RPMI7951 (cell line): Measurements from ENCODE around the gene HMGN2. TPM values are rescaled to one million over a fixed set of nuclear protein-coding genes. Genes with fewer than 3 reads are reported as not detected.

Source experiments
- DNase-seq: peaks from one replicate; pipeline ENCODE4 v3.0.0-alpha.2; 2012; ENCODE audit warnings: low read depth
- total RNA-seq: library from RNA; depleted of rRNA; stranded (reverse); fragments of >200 nt; shearing (Covaris generic); gene quantifications from 2 replicates; pipeline ENCODE4 v1.2.3, GENCODE V29; 2014; rRNA removed

HMGN2 gene
- total RNA-seq: 738 and 772 TPM in 2 replicates

DNA sequence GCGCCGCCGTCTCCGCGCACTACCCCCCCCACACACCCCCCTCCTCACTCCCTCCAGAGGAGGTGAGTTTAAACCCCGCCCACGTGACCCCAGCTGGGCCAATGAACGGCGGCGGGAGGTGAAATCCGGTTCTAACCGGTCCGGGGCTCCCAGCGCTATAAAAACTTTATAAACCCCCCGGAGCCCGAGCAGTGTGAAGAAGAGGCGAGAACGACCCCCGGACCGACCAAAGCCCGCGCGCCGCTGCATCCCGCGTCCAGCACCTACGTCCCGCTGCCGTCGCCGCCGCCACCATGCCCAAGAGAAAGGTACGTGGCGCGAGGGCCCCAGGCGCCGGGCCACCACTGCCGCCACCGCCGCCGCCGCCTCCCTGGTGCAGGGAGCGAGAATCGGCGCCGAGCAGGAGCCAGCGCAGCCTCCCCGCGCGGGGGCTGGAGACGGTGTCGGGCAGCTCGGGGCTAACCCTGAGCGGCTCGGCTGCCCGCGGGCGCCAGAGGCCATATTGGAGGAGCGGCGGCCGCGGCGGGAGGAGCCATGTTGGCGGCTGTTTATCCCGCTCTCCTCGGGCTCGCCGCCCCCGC is at the start of gene HMGN2:
TSS of gene HMGN2 (plus strand) at position 121 of the 581 bp plus-strand sequence. CDS start at position 294, 173 bp downstream.
- peak; percentile 85 for DNase-seq

DNA sequence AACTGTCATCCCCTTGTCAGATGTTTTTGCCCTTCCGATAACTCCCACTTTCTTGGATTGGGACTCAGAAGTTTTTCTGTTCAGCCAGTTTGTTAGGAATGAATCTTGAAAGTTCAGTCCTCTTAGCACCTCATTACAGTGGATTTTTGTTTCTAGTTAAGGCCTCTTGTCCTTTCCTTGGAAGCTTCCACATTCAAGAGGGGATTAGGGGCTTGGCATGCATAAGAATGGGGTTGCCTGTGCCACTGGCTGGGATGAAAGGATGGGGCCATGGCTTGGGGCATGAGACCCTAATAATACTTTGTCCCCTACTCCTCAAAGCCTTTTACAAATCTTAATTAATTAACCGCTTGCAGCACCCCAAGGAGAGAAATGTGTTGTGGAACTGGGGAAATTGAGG is 42.5 kb upstream of the HMGN2 start:
- no peak for DNase-seq

DNA sequence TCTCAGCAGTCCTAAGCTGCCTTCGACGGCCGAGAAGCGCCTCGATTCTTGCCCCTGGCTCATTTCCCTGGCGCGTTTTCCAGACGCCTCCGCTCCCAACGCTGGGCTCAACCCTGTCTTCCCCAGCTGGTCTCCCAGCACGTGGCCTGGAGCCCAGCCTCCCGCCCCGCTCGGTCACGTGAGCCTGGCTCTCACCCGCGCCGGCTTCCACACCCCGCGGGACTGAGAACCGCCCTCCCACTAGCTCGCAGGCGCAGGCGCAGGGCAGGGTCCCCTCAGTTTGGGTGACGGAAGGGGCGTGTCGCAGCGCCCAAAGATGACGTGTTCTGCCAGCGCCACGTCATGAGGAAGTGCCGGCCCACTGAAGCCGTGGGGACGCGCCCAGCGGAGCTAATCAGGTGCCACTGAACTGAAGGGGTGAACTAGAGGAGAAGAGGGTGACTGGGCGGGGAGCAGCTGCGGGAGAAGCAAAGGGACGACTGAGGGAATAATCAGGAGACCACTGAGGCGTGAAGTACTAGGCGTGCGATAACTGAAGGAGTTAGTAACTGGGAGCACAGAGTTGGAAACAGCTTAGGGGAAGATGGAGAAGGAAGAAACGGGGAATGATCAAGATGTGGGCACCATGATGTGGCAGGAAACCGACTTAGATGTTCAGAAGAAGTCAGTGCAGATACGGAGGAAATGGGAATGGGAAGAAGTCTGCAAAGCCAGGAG is 40.1 kb upstream of the HMGN2 start, which contains the start of gene DHDDS:
TSS of gene DHDDS (plus strand) at position 343 of the 717 bp plus-strand sequence. CDS start 625 bp downstream, outside the sequence.
- peak; percentile 97 for DNase-seq

GRCh38 chr1:26432793-26433192 is 39.4 kb upstream of the HMGN2 start:
- DNase-seq: no peak

DNA sequence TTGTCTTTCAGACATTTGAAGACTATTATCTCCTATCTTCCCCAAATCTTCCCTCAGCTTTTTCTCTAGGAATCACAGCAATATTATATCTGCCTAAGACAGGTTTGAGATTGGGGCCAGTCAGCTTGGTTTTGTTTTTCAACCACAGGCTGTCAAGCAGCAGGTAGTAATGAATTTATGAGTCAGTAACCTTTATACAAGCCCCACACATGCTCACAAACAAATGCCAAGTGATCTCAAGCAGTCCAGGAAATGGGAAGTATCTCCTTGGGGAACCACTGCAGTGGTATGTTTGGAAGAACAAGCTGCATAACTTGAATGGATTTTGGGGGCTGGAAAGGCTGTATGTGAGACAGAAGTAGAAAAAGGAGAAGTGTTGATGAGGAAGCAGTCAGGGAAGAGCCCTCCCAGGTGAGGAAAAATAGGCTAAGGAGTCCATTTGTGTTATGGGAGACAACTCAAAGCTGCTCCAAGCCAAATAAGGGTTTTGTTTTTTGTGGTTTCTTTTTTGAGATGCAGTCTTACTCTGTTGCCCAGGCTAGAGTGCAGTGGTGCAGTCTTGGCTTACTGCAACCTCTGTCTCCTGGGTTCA is 38.0 kb upstream of the HMGN2 start:
- no peak for DNase-seq

GRCh38 chr1:26438041-26438440 is 34.2 kb upstream of the HMGN2 start:
- no peak for DNase-seq

DNA sequence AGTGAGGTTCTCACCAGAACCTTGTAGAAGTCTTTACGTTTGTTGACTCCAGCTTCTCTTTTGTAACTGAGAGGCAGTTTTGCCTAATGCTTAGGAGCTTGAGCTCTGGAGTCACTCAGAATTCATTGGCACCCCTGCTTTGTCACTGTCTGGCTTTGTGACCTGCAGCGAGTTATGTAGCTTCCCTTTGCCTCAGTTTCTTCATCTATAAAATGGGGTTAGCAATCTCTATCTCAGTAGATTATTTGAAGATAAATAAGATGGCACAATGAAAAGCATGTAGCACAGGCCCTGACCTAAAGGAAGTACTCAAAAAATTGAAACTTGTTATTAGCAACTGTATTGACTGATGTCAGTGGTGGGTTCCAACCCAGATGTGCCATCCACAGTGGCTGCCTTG is 32.0 kb upstream of the HMGN2 start:
- DNase-seq: no peak

DNA sequence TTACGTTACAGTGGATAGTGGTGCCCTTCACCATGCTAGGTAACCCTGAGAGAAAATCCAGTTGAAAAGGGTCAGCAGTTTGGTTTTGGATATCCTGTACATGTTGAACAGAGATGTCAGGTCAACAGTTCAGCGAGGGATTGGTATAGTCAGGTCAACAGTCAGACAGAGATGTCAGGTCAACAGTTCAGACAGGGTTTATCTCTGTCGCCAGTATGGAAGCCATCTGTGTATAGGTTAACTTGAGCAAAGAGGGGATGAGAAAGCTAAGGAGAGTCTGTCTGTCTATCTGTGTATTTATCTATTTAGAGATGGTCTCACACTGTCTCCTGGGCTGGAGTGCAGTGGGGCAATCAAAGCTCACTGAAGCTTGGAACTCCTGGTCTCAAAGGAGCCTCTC is 22.4 kb upstream of the HMGN2 start:
- no peak for DNase-seq

DNA sequence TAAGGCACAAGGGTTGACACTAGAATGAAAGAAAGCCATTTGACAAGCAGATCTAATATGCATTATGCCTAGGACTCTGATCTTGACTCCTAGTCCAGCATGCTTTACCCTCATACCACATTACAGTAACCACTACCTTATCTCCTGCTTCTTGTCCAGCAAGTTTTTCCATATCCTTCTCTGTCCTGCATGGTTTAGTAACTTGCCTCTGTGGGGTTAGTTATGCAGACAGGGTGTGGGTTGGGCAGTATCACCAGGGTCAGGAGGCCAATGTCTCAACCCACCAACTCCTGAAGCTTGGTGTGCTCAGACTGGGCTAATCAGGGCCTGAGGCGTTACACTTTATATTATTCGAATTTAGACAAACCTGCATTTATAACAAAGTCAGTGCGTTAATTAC is 21.3 kb upstream of the HMGN2 start:
- DNase-seq: no peak

- no peak for DNase-seq
Measured at GRCh38 chr1:26452459-26453183, 19.6 kb upstream of the HMGN2 start.

DNA sequence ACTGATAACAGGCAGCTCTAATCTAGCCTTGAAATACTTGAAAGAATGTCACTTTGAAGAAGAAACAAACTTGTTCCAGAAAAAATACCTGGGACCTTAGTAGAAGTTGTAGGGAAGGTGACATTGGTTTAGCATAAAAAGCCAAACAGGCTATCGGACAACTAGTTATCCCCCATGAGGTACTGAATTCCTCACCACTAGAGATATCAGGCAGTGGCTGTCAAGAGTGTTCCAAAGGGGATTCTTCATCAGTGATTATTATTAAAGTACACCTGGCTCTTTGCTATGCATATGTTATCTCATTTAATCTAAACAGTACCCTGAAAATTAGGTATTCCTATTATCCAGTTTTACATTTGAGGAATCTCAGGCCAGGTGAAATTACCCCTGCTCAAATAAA is 13.1 kb upstream of the HMGN2 start:
- no peak for DNase-seq

- DNase-seq: no peak
Measured at GRCh38 chr1:26459573-26460031, 12.6 kb upstream of the HMGN2 start.

DNA sequence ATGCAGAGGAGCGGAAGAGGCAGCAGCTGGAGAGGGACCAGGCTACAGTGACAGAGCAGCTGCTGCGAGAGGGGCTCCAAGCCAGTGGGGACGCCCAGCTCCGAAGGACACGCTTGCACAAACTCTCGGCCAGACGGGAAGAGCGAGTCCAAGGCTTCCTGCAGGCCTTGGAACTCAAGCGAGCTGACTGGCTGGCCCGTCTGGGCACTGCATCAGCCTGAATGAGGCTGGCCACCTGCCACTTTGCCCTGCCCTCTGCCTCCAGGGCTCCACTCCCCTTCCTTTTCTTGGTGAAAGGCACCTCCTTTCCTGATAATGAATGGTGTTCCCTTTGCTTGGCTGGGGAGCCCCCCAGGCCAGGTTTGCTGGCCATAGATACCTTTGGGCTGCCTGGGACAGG is 3.3 kb upstream of the HMGN2 start:
- DNase-seq: no peak

DNA sequence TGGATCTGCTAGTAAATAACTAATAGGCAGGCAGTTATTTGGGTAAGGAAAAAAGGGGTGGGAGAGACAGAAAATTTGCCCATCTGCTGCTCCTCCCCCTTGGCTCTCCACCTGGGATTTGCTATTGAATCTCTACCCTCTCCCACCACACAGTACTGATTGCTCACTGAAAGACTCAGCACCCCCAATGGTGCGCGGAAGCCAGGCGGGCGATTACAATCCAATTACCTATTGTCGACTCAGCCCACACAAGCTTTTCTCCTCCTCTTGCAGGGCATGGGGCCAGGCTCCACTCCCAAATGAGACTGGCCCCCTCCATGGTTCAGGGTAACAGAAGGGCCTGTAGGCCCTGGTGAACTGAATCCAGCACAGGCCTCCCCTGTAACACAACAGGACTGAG is 2.7 kb upstream of the HMGN2 start:
- DNase-seq: no peak

DNA sequence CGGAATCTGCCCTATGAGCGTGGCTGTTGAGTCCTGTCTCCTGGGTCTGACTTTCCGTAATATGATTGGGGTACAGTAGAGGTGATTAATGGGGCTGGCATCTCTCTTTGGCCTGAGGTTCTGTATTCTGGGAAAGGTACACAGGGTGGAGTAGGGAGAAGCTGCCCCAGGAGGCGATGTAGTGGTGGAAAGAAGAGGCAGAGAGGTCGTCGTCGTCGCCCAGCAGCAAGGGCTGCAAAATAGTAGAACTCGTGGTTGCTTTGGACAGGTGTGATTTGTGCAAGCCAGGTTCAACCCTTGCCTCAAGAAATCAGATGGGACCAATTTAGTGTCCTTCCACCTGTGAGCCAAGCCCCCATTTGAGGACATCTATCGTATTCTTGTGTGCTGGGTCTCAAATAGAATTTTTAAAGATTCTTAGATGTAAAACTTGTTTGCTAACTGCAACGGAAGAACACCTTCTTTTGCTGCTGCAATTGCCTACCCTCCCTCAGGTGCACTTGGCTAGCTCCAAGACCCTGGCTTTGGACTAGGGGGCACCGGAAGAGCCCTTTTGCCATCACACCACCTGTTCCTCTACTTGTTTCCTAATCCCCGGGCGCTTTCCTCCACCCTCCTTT is 1.3 kb upstream of the HMGN2 start:
- no peak for DNase-seq

DNA sequence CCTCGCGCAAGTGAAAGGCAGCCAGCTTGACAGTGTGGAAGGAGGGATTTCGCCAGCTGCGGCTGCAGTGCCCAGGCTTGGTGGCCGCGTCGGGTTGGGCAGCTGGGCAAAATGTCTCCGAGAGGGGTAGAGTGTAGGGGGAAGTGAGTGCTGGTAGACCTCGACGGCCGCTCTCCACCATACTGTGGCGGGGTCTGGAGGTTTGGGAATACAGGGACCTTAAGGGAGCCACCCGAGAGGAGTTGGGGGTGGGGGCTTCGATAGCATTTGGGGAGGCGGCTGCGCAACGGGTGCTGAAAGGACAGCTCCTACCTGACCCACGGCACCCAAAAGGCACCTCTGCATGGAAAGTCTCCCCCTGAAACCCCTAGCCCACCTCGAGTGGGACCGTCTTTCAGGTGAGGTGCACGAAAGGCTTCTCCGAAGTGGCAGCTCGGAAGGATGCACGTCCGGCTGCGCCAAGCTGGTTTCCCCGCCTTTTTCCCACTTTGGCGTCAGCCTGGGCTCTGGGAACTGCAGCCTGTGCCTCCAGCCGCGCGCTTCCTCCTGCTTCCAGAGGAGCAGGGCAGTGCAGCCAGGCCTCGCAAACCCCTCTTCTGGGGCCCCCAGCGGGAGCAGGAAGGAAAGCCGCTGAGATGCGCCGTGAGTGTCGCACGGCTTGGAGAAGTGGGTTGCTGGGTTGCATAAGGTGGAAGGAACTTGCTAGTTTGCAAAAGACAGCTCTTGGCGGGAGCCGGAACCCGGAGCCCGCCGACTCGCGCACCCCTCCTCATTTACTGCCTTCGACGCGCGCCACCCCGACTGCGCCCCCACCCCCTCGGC is 531 bp upstream of the HMGN2 start:
- DNase-seq: peak; percentile 79

- DNase-seq: peak; percentile 92
Measured at GRCh38 chr1:26472901-26473845, 933 bp downstream of the HMGN2 start.

GRCh38 chr1:26474818-26475217 is 2.6 kb downstream of the HMGN2 start:
- no peak for DNase-seq

- no peak for DNase-seq
Measured at GRCh38 chr1:26475989-26476388, 3.7 kb downstream of the HMGN2 start.

GRCh38 chr1:26476958-26477357 is 4.7 kb downstream of the HMGN2 start:
- no peak for DNase-seq
